DMS 273 (cell line): Measurements from ENCODE around the gene XRN1.
"Not testable (repeated sequence)": the region's sequence is repeated elsewhere in the genome, so short reads cannot be mapped to it uniquely, and the experiment has no call there.

ENCODE experiments used
- DNase-seq: peaks from one replicate; lab custom pipeline; 2025; ENCODE audit not compliant: unreplicated experiment; lab: John Stamatoyannopoulos, UW

Gene XRN1

DNA sequence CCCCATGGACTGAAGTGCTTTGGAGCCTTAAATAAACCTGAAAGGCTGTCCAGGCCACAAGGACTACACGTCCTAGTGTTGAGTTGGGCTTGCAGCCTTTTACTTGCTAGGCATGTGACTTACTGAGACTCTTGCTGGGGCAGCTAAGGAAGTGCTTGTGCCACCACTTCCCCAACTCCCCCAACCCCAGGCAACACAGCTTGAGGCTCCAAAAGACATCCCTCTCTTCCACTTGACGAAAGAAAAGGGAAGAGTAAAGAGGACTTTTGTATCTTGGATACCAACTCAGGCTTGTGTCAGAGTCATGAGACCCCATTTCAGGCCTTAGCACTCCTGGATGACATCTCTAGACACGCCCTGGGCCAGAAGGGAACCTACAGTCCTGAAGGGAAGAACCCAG is 109.8 kb downstream of the XRN1 start:
- DNase-seq: no peak

DNA sequence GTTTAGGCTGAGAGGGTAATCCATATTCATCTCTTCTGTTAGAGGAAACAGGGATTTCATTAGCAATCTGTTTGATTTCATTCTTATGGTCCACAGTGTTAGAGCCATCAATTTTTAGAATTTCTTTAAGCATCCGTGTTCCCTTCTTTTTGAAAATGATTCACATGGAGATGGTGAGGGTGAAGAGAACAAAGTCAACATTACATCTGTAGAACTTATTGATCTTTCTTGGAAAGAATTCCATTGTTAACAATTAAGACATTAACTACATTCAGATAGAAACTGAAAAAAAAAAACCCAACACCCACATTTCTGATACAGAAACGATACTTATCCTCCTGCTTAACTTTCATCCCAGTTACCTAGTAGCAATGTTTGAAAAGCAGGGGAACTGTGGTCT is 115.4 kb downstream of the XRN1 start:
- no peak for DNase-seq

DNA sequence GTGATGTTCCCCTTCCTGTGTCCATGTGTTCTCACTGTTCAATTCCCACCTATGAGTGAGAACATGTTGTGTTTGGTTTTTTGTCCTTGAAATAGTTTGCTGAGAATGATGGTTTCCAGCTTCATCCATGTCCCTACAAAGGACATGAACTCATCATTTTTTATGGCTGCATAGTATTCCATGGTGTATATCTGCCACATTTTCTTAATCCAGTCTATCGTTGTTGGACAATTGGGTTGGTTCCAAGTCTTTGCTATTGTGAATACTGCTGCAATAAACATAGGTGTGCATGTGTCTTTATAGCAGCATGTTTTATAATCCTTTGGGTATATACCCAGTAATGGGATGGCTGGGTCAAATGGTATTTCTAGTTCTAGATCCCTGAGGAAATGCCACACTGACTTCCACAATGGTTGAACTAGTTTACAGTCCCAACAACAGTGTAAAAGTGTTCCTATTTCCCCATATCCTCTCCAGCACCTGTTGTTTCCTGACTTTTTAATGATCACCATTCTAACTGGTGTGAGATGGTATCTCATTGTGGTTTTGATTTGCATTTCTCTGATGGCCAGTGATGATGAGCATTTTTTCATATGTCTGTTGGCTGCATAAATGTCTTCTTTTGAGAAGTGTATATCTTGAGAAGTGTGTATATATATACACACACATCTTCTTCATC is 123.4 kb downstream of the XRN1 start:
- DNase-seq: not testable (repeated sequence)

DNA sequence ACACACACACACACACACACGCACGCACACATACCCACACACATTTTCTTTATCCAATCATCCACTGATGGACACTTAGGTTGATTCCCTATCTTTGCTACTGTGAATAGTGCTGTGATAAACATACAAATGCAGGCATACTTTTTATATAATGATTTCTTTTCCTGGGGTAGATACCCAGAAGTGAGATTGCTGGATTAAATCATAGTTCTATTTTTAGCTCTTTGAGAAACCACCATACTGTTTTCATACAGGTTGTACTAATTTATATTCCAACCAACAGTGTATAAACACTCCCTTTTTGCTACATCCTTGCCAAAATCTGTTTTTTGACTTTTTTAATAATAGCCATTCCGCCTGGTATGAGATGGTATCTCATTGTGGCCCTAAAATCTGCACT is 127.9 kb downstream of the XRN1 start:
- no peak for DNase-seq

DNA sequence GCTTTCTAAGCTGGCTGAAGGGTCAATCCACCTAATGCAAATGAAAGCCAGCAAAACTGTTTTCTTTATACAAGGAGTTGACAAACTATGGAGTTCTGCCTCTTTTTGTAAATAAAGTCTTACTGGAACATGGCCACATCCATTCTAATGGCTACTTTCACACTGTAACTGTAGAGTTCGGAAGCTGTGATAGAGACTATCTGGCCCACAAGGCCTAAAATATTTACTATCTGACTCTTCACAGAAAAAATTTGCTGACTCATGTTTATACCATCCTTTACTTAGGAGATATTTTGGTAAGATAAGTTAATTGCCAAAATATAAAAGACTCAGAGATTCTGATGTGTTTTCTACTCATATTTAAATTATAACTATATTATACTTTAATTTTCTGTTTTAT is 128.7 kb downstream of the XRN1 start:
- no peak for DNase-seq

DNA sequence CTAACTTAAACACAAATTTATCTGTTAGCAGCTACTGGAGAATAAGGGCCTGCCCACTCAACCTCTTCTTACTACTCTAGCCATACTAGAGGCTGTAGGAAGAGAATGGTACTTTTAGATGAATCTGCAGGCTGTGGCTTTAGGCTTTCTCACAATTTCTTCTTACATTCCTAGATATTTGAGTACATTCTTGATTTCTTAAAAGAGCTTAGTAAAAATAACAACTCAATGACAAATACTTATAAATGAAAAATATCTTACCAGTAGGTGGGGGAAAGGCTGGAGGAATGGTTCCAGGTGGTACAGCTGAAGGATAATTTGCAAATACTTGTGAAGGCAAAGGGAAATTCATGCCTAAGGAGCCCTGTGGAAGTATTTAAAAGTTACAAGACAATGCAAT is 129.5 kb downstream of the XRN1 start:
- DNase-seq: no peak

DNA sequence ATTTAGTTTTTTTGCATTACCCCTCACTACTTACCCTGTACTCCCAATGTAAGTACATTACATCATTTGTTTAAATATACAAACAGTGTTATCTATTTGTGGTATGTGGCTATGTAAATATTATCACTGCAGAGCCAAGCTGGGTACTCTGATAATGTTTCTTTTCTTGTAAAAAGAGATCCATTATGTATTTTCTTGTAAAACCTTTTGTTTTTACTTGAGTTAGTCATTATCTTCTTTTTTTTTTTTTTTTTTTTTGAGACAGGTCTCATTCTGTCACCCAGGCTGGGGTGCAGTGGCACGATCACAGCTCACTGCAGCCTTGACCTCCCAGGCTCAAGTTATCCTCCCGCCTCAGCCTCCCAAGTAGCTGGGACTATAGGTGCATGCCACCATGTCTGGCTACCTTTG is 131.9 kb downstream of the XRN1 start:
- DNase-seq: not testable (repeated sequence)

DNA sequence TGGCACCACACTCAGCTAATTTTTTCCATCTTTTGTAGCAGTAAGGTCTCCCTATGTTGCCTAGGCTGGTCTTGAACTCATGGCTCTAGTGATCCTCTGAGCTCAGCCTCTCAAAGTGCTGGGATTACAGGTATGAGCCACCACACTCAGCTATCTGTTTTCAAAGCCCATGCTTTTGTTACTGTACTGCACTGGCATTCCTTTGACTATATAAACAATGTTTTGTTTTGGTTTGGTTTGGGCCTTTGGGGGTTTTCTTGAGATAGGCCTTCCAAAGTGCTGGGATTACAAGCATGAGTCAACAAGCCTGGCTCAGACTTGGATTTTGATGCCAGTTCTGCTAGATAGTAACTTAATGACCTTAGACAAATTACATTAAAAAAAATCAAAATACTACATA is 132.8 kb downstream of the XRN1 start:
- no peak for DNase-seq

DNA sequence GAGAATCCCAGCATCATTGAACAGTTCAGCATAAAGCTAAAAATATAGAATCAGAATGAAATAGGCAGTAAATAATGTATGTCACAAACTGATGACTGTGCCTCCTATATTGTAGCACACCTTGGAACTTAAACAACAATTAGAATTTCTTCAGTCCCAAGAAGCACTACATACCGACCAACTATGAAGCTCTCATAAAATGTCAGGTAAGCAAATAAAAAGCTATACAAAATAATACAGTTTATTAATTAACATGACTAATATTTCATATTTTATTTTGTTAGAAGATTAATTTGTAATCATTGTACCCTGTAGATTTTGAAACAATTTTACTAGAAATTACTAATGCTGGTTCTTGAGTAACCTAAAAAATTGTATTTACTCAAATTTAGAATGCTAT is 137.4 kb downstream of the XRN1 start:
- DNase-seq: no peak

DNA sequence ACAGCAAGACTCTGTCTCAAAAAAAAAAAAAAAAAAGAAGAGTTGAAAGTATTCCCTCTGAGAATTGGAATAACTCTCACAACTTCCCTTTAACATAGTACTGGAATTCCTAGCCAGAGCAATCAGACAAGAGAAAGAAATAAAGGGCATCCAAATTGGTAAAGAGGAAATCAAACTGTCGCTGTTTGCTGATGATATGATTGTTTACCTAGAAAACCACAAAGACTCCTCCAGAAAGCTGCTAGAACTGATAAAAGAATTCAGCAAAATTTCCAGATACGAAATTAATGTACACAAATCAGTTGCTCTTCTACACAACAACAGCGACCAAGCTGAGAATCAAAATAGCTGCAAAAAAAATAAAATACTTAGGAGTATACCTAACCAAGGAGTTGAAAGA is 145.0 kb downstream of the XRN1 start:
- DNase-seq: not testable (repeated sequence)

DNA sequence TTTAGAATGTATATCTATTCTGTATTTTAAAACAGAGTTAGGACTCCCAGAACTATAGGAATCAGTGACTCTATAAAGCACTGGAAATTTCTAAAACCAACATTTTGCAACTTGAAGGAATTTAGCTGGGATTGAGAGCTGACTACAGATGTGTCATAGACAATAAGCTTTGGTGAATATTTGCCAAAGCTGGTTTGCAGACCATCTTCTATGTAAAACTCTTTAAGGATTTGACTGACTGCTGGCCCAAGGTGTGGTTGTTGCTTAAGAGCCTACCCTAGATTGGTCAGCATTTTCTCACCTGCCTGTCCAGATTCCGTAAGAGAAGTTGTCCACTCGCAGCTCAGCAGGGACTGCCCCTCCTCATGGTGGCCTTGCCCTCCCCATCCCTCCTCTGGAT is 149.2 kb downstream of the XRN1 start:
- no peak for DNase-seq

DNA sequence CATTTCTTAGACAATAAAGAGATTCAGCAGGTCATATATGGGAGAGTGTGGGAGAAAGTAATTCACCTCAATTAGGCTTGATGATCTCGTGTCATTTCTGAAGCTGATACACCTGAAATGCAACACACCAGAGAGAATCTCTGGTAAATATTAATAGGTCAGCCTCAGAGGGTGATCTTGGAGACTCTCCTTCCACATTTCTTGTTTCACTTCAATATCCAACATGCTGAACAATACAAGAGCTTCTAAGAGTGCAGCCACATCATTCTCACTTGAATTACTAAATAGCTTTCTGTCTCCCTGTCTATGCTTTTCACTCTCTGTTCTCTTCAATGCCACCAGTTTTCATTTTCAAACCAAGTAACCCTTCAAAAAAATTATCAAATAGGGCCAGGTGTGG is 151.3 kb downstream of the XRN1 start:
- DNase-seq: no peak

DNA sequence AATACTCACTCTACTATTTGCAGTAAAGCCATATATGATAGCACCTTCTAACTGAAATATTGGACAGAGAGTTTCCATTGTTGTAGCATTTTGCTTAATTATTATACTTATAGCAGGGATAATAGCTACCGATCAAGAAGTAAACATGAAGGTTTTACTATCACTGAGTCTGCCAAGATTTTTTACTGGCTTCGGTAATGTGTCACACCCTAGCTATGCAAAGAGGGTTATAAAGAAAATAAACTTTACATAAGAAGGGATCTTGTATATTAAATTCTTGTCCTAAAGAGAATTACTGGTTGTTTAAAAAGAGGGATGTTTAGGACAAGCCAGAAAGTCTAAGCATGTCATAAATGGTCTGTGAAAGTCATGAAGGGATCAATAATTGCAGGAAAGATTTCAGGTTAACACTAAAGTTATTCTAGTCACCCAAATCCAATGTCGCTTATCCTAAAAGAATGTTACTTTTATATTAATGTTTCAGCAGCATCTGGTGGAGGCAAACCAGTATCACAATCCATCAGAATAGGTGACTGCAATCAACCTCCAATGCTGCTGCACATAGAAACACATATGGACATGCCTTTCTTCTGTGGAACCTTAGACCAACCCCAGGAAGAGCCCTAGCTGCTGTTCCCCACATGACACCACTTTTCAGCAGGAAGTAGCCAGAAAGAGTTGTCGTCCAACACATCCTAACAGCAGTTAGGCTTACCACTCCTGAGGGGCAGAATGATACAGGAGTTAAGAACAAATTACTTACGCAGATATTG is 159.8 kb downstream of the XRN1 start:
- peak; percentile 52 for DNase-seq

DNA sequence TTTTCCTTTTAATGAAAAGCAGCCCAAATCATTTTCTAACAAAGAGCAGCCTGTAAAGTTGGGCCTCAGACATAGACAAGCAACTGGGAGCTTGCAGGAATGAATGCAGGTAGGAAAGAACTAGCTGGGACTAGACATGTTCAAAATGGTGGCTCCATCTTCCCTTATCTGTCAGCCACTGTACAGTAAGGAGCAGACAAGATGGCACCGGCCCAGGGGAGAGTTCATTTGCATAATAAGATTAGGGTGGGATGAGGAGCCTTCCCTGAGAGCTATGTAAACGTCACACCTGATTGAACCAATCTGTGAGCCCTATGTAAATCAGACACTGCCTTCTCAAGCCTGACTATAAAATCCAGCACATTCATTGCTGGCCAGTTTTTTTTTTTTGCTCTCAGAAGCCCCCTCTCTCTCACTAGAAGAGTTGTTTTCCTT is 162.7 kb downstream of the XRN1 start:
- peak; percentile 54 for DNase-seq

DNA sequence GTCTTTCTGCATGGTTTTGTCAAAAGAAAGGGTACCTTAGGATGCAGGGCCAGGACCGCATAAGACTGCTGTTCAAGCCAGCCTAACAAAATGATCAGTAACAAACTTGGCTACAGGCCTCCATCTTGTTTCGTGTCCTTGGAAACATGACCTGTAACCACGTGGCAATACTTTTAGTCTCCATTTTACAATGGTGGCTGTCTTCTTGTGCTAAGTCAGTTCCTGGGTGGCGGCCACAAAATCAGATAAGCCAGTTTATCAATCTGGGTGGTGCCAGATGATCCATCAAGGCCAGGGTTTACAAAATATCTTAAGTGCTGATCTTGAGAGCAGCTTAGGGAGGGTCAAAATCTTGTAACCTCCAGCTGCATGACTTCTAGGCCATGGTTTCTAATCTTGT is 165.3 kb downstream of the XRN1 start:
- DNase-seq: no peak

DNA sequence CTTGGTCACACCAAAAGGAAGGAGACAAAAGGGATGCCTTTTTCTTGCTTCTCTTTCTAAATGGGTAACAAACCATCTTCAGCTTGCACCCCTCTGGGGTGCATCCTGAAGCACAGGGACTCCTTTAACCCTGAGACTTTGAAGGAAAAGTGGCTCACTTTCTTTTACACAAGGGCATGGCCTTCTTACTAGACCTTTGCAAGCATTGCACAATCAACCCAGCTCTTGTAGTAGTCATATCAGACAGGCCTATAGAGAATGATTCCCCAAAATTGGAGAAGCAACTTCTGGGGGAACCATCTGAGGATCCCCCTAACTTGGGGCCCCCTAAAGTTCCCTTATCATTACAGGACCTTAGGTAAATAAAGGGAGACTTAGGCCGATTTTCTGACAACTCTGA is 166.4 kb downstream of the XRN1 start:
- DNase-seq: no peak

DNA sequence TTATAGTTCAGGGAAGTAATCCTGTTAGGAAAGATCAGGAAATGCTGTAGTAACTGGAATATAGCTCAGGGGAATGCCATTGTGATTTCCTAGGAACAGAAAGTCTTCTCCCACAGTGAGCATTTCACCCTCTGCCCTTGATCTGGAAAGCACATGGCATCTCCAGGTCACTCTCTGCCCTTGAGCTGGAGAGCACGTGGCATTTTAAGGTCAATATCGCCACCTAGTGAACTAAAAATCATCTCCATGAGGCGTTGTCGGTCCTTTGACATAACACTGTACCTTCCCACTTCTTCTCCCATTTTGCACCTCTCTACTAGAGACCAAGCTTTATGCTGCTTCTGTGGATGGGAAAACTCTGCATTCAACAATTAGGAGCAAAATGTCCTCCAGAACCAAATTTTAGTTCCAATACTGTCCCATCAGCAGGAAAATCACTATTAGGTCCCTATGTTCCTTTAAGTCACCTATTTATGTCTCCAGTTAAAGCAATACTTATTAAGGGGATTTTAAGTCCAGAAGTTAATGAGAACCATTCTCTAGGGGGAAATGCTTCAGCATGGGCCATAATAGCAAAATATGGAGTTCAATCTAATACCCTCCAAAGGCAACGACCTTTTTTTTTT is 167.8 kb downstream of the XRN1 start:
- DNase-seq: peak; percentile 94

DNA sequence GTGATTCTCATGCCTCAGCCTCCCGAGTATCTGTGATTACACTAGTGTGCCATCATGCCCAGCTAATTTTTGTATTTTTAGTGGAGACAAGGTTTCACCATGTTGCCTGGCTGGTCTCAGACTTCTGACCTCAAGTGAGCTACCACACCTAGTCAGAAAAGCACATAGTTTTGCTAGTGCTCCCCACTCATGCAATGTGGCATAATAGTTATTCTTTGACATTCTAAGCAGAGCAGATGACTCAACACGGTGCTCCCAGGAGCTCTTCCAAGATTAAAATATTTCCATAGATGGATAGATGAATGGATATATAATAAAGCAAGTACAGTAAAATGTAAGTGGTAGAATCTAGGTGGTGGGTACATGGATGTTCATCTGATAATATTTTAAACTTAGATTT is 169.4 kb downstream of the XRN1 start:
- DNase-seq: no peak

DNA sequence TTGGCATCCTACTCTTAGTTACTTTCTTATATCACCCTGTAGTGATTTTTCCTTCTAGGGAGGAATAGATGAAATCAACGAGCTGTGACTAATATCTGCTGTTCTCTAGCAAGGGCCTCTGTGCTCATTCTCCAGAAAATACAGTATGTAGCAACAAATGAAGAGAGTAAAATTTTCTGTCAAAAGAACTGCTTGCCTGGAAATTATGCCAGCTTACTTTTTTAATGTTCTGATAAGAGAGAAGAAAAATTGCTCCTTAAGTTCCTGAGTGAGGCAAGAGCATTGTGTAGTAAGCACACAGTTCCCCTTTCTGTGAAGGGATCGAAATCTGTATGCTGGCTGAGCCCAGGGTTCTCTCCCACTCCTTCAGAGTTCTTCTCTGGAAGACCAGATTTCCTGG is 171.1 kb downstream of the XRN1 start:
- no peak for DNase-seq

DNA sequence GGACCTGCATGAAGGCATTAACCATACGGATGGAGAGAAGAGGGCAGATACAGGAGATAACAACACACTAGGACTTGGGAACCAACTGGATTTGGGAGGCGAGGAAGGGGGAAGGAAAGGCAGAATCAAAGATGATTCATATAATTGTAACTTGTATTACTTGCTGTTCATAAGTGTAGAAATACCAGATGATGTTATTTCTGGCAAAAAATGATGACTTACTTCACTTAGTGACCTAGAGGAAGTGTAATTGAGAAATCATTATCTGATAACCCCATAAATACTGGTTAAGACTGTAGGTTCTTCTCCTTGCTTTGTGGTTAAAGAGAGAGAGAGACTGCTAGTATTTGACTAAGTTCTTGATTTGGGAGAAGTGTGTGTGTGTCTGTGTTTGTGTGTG is 172.0 kb downstream of the XRN1 start:
- DNase-seq: no peak

DNA sequence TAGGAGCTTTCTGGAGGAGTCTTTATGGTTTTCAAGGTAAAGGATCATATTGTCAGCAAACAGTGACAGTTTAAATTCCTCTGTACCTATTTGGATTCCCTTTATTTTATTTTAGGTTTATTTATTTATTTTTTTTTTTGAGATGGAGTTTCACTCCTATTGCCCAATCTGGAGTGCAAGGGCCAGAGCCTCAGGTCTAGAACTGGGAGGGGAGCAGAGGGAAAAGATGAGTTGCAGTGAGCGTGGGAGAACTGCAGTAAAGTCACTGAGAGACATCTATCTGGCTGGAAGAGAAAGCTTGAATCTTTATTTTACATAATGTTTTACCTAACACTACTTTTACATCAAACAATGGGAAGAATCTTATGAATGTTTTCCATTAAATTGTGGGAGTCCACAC is 172.9 kb downstream of the XRN1 start:
- DNase-seq: no peak

DNA sequence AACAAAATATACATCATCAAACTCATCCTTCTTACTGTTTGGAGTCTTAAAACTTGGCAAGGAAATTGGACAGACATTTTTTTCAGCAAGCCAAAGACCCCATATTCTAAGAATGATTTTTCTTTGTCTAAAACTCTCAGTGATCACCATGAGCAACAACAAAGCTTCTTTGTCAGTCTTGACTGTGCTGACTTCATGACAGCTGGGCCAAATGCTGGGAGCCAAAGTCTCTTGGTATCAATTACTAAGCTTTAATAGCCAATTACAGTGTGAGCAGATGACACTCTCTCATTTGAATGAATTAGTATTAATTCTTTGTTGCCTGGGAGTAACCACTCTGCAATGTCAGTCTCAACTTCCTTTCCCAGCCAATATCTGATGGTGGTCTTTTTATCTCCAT is 174.3 kb downstream of the XRN1 start:
- DNase-seq: peak; percentile 81
